OCI-LY1 (cell line): ENCODE measurements around the gene ADAMTS10.

Experiments
- H2AFZ ChIP-seq: fragments of 200-600 bp; sonication (generic), shearing (Covaris generic); 2 replicates; pipeline ENCODE4 v1.6.0; 2014; ENCODE audit warnings: antibody characterized with exemption, mild to moderate bottlenecking, low read length
- H3F3A ChIP-seq: fragments of 200-600 bp; sonication (generic), shearing (Covaris generic); 2 replicates; pipeline ENCODE4 v1.6.0; 2014; ENCODE audit warnings: mild to moderate bottlenecking, antibody characterized with exemption, low read length, moderate library complexity; ENCODE audit not compliant: insufficient read depth
- H3K27ac ChIP-seq: fragments of 200-600 bp; sonication (generic); 2 replicates; pipeline ENCODE4 v1.5.1; 2014; ENCODE audit warnings: low read length, mixed run types, mild to moderate bottlenecking, low read depth; ENCODE audit not compliant: poor library complexity, severe bottlenecking
- H3K27me3 ChIP-seq: fragments of 200-600 bp; sonication (generic); 2 replicates; pipeline ENCODE4 v1.6.0; 2014; ENCODE audit warnings: antibody characterized with exemption, mild to moderate bottlenecking, low read length, moderate library complexity; ENCODE audit not compliant: insufficient read depth
- H3K36me3 ChIP-seq: fragments of 200-600 bp; sonication (generic); 2 replicates; pipeline ENCODE4 v1.6.1; 2014; ENCODE audit warnings: mild to moderate bottlenecking, antibody characterized with exemption, low read length, moderate library complexity, mixed read lengths; ENCODE audit not compliant: insufficient read depth
- H3K4me1 ChIP-seq: fragments of 200-600 bp; sonication (generic); 2 replicates; pipeline ENCODE4 v1.5.1; 2014; ENCODE audit warnings: mild to moderate bottlenecking, low read length, moderate library complexity; ENCODE audit not compliant: insufficient read depth, severe bottlenecking
- H3K4me2 ChIP-seq: fragments of 200-600 bp; sonication (generic), shearing (Covaris generic); 2 replicates; pipeline ENCODE4 v1.6.1; 2014; ENCODE audit warnings: low read length
- H3K4me3 ChIP-seq: fragments of 200-600 bp; sonication (generic); 2 replicates; pipeline ENCODE4 v1.5.1; 2014; ENCODE audit warnings: low read length, low read depth, mild to moderate bottlenecking, mixed read lengths; ENCODE audit not compliant: poor library complexity, severe bottlenecking
- H3K79me2 ChIP-seq: fragments of 200-600 bp; shearing (Covaris generic); 2 replicates; pipeline ENCODE4 v1.6.1; 2016; ENCODE audit warnings: mixed run types, low read length, mixed read lengths; ENCODE audit not compliant: insufficient read depth
- H3K9ac ChIP-seq: fragments of 200-600 bp; sonication (generic), shearing (Covaris generic); 2 replicates; pipeline ENCODE4 v1.6.1; 2014; ENCODE audit warnings: mild to moderate bottlenecking, low read length, mixed read lengths
- H3K9me2 ChIP-seq: fragments of 200-600 bp; sonication (generic), shearing (Covaris generic); 2 replicates; pipeline ENCODE4 v1.6.1; 2014; ENCODE audit warnings: low read depth, mild to moderate bottlenecking, low read length, mixed read lengths
- H3K9me3 ChIP-seq: fragments of 200-600 bp; shearing (Covaris generic); 2 replicates; pipeline ENCODE4 v1.6.1; 2014; ENCODE audit warnings: low read length, mixed read lengths
- H4K20me1 ChIP-seq: fragments of 200-600 bp; sonication (generic), shearing (Covaris generic); 2 replicates; pipeline ENCODE4 v1.6.0; 2016; ENCODE audit warnings: mild to moderate bottlenecking, low read length; ENCODE audit not compliant: insufficient read depth
- CTCF ChIP-seq: fragments of 200-600 bp; sonication (generic), shearing (Covaris generic); IDR thresholded peaks from 2 replicates; pipeline ENCODE4 v1.5.1; 2017; ENCODE audit warnings: mild to moderate bottlenecking, antibody characterized with exemption, low read length, moderate library complexity, mixed read lengths
- EZH2 ChIP-seq: fragments of 200-600 bp; sonication (generic), shearing (Covaris generic); IDR thresholded peaks from 2 replicates; pipeline ENCODE4 v1.8.0; 2017; ENCODE audit warnings: borderline replicate concordance, mixed run types, mild to moderate bottlenecking, antibody characterized with exemption, low read length, moderate library complexity, mixed read lengths

The ADAMTS10 gene

DNA sequence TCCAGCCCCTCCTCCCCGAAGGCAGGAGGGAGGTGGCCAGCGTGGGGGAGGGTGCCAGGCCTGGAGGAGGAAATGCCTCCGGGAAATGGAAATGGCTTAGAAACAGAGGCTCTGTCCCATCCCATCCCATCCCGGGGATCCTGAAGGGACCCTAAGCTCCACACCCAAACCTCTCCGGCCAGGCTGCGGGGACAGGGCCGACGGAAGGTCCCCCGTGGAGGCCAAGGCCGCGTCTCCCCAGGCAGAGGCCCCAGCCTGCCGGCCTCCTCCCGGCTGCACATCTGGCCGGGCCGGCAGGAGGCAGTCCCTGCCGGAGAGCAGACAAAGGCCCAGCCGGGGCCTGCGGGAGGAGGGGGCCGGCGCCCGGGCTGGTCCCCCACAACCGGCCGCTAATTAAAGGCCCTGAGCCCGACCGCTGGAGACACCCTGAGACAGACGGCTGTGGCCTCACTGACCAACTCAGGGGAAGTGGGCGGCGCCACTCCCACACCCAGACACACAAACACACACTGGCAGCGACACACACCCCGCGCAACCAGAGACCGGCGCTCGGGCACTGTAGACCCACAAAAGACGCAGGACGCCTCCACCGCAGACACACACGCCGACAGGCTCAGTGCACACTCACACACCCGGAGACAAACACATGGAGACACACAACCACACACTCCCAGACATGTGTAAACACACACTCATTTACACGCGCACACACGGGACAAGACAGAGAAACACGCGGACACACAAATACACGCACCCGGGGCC lies 1.1 kb downstream of the ADAMTS10 start:
- Histone ChIP-seq H3F3A (no peaks in the 10 kb centered on the region), H3K36me3 (no peaks in the 10 kb centered on the region), H3K79me2 (no peaks in the 10 kb centered on the region), H3K9me3 (no peaks in the 10 kb centered on the region), H2AFZ (no peak overlapping the region), H3K4me2 (no peak overlapping the region), H3K4me3 (no peak overlapping the region), H4K20me1 (no peaks in the 10 kb centered on the region), H3K9me2 (no peaks in the 10 kb centered on the region), H3K4me1 (no peaks in the 10 kb centered on the region), H3K27me3 (0 out of 2 replicates have a peak, but pooled peaks cover 6% of the 10 kb centered on the region), H3K9ac (no peak overlapping the region), H3K27ac (no peak overlapping the region)
- TF ChIP-seq EZH2, result no peak

DNA sequence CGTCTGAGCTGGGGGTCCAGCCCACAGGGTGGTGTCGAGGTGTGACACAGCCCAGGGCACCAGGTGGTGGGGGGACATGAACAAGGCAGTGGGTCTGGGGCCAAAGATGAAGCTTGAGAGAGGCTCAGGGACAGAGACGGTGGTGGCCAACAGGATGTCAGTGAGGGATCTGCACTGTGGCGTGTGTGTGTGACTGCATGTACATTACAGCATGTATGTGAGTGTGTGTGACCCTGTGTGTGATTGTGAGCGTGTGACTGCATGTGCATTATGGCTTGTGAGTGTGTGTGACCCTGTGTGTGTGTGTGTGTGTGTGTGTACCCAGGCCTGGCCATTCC lies 1.6 kb downstream of the ADAMTS10 start:
- Histone ChIP-seq H3K9me3 (no peaks in the 10 kb centered on the region), H3K27ac (no peak overlapping the region), H4K20me1 (no peaks in the 10 kb centered on the region), H3K36me3 (no peaks in the 10 kb centered on the region), H3K4me3 (no peak overlapping the region), H3F3A (no peaks in the 10 kb centered on the region), H2AFZ (no peak overlapping the region), H3K4me2 (no peak overlapping the region), H3K27me3 (0 out of 2 replicates have a peak, but pooled peaks cover 6% of the 10 kb centered on the region), H3K4me1 (no peaks in the 10 kb centered on the region), H3K9ac (no peak overlapping the region), H3K9me2 (no peaks in the 10 kb centered on the region), H3K79me2 (no peaks in the 10 kb centered on the region)
- TF ChIP-seq CTCF (no peak), EZH2 (no peak)

DNA sequence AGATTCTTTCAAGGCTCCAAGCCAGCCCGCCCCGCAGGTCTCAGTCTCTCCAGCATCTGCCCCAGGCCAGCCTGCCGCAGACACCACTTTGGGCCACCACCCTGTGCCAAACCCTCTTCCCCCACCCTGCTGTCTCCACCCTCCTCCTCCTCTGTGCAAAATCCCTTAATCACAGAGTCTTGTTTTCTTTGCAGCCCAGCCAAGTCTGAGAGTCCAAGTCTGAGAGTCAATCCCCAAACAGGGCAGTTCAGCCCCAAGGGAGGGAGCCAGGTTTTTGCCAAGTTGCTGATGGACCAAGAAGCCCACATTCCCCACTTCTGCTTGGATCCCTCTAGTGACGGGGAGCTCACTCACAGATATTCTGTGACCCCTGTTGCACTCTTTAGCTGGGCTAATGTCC lies 3.1 kb downstream of the ADAMTS10 start:
- Histone ChIP-seq H3K79me2 (no peaks in the 10 kb centered on the region), H2AFZ (no peak overlapping the region), H3K36me3 (no peaks in the 10 kb centered on the region; the same call in 1 of the 2 replicates), H3K9me3 (no peaks in the 10 kb centered on the region), H3K27ac (no peak overlapping the region), H3K4me3 (no peak overlapping the region), H3K9ac (no peak overlapping the region), H3K27me3 (0 out of 2 replicates have a peak, but pooled peaks cover 6% of the 10 kb centered on the region), H3K9me2 (no peaks in the 10 kb centered on the region), H3F3A (no peaks in the 10 kb centered on the region), H4K20me1 (no peaks in the 10 kb centered on the region), H3K4me2 (no peak overlapping the region), H3K4me1 (no peaks in the 10 kb centered on the region)
- no peak for TF ChIP-seq CTCF
- no peak for TF ChIP-seq EZH2

DNA sequence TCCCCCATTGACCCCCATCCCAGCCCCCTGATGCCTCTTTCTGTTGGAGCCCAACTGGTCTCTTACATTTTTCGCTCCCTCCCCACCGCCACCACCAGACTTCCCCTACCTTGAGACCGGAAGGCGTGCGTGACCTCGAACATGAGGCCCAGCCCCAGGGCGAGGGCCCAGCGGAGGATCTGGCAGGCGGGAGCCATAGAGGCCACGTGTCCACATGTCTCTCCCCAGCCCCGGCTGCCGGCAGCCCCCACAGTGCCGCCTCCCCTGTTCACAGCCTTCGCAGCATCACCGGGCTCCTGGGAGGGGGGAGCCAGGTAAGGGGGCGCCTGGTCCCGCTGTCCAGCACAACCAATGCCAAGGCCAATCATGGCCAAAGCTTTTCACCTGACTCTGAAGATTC lies 5.0 kb downstream of the ADAMTS10 start:
- no peaks in the 10 kb centered on the region for H4K20me1 ChIP-seq
- H3K9me3 ChIP-seq, result no peaks in the 10 kb centered on the region
- H3K79me2 ChIP-seq, result no peaks in the 10 kb centered on the region
- H3K9me2 ChIP-seq, result no peaks in the 10 kb centered on the region
- no peak for TF ChIP-seq CTCF
- no peak for TF ChIP-seq EZH2
- H2AFZ ChIP-seq, result no peak overlapping the region
- no peak overlapping the region for H3K9ac ChIP-seq
- 0 out of 2 replicates have a peak, but pooled peaks cover 6% of the 10 kb centered on the region for H3K27me3 ChIP-seq
- no peaks in the 10 kb centered on the region for H3K4me1 ChIP-seq
- no peaks in the 10 kb centered on the region for H3F3A ChIP-seq
- H3K27ac ChIP-seq, result no peak overlapping the region
- no peak overlapping the region for H3K4me3 ChIP-seq
- no peak overlapping the region for H3K4me2 ChIP-seq
- H3K36me3 ChIP-seq, result no peaks in the 10 kb centered on the region; the same call in 1 of the 2 replicates
